GM19240 (cell line): Measurements from ENCODE around the gene CHTF18.
"Not testable (repeated sequence)": the region's sequence is repeated elsewhere in the genome, so short reads cannot be mapped to it uniquely, and the experiment has no call there.

Experiments used
- DNase-seq: peaks from one replicate; pipeline ENCODE4 v3.0.0; 2011; ENCODE audit warnings: low spot score; ENCODE audit not compliant: insufficient read length

The CHTF18 gene

DNA sequence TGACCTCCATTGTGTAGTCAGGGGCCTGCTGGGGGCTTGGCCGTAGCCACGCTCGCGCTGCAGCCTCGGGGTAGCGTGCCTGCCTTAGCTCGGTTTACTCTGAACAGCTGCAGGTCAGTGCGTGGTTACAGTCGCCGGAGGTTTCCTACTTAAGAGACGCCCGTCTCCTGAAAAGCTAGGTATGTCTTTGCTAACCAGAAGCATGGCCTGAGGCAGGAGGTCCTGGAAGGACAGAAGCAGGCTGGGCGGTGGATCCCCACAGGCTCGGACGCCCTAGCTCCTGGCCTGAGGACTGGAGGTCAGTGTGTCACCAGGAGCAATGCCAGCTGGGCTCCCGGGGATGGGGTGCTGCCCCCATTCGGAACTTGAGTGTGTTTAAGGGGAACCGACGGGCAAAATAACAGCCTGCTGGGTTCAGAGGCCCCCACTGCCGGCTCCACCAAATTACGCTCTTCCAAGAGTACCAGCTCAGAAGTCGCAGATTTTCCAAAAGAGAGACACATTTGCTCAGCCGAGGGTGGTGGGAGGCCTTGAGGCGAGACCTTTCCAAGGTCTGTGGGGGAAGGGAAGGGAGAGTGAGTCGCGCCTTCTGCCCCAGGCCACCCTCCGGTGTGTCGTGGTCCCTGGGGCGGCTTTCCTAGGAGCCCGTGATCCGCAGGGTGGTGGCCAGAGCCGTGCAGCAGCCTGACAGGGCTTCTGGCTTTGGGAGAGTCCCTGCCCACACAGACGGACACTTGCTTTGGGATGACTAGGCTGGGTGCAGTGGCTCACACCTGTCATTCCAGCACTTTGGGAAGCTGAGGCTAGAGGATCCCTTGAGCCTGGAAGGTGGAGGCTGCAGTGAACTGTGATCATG lies 16.0 kb downstream of the CHTF18 start:
- no peak for DNase-seq

DNA sequence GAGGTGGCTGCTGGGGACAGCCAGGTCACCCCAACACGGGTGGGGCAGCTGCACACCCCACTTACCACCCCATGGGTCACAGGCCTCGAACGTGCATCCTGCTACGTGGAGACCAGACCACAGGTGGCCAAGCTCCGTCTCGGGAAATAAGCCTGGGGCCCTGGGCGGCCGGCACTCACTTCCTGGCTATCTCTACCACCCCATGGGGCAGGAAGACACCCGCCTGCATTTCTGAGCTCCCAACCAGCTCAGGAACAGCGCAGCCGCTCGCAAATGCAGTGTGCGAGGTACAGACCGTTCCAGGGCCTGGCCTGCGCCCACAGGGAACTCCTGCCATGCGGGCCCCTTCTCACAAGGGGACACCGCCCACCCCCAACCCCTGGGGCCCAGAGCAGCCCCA lies 17.1 kb downstream of the CHTF18 start:
- no peak for DNase-seq

DNA sequence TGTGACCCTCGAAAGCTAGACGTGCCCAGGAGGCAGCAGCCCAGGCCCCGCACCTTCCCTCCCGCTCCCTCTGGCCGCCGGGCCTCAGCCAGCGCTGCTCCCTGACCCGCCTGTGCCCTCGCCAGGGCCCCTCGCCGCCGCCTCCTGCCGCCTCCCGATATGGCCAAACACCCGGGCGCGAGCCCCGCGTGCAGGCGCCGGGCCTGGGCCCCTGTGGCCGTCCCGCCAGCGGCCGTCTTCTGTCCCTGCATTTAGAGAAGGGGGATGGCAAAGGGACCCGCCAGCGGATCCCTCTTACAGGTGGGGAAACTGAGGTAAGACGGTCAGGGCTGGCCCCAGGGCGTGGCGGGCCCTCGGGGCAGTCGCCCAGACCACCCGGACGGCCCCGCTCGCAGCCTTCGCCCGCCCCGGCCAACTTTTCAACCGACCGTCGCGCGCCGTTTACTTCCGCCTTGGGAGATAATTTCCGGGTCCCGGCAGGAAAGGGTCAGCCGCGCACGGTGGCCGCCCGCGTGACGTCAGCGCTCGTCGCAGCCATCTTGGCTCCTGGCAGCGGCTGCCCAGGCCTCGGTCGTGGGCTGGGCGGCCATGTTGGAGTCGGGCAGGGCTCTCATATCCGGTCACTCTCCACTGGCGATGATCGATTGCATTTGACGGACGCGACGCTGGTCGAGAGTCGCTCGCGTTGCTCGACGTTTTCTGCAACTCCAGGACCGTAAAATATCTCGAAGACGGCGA lies 19.1 kb downstream of the CHTF18 start:
- peak; percentile 96 for DNase-seq

DNA sequence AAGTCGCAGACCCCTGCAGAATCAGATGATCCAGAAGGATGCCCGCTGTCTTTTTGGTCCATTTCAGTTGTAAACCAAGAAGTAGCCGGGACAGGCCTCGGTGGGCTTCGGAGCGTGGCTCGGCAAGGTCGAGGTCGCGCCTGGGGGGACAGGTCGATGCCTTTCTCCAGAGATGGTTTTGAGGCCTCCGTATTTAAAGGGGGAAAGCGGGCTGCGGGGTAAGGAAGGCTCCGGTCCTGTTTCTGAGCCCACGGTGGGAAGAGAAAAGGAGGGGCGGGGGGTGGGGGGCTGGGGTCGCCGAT lies 19.6 kb downstream of the CHTF18 start:
- no peak for DNase-seq

DNA sequence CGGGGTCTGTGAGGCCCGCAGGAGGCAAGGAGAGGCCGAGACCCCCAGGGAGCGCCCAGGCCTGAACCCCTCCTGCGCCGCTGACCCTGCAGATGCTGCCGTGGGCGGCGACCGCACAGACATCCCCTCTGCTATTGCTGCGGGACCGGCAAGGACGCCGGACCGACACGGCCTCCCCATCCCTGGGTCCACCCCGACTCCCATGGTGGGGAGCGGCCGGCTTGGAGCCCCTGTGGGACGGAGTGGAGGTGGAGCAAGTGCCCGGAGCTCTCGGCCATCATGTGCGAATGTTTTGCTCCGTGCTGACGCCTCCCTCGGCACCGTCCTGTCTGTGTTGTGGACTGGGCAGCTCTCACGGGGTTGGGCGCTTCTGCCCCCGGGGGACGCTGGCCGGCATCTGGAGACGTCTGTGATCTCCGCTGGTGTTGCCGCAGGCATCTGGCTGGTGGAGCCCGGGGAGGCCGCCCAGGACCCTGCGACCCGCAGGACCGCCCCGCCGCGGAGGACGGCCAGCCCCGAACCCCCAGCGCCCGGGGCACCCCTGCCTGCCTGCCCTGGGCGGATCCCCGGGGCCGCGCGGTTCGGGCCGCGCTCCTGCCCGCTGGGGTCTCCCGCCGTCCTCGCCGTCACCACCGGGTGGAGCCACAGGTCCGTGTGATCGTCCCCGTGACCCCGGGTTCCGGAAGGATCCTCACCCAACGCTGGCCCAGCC lies 24.9 kb downstream of the CHTF18 start:
- DNase-seq, result no peak

DNA sequence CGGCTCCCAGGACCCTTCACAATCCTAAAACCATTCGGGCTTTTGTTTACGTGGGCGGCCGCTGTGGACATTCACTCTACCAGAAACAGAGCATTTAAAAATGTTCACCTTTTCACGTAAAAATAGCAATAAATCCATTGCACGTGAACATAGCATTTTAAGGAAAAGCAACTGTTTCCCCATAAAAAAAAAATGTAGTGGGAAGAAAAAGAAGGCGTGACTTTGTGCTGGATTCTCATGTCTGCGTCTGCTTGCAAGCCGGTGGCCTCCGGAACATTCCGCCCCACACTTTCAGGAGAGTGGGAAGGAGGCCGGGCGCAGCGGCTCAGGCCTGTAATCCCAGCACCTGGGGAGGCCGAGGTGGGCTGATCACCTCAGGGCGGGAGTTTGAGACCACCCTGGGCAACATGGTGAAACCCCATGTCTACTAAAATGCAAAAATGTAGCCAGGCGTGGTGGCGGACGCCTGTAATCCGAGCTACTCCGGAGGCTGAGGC lies 25.5 kb downstream of the CHTF18 start:
- no peak for DNase-seq

DNA sequence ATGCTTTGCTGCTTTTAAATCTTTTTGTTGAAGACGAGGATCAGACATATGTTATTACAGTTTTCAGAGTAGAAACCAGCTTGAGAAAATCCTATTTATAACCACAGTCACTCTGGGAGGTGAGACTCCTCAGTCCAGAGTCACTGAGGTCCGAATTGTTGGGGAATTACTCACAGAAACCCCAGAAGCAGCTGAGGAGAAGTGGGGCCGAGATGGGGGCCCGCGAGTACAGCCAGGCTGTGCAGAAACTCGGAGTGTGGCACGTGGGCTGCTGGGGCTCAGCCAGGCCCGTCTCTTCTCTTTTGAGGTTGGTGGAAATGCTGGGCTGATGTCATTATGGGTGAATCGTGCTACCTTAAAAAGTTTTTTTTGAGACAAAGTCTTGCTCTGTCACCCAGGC lies 26.6 kb downstream of the CHTF18 start:
- no peak for DNase-seq

DNA sequence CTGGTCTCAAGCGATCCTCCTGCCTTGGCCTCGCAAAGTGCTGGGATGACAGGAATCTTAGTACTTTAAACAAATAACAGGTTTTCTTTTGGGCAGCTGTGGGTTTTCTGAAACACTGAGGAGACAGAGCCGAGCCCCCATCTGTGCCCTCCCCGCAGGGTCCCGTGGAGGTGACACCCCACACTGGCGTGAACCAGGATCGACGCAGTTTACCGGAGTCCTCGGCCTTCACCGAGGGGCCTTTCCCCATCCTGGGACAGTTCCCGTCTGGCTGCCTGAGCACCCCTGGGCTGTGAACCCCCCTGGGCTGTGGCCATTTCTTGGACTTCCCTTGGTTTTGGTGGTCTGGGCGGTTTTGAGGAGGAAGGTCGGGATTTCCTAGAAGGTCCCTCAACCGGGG lies 27.4 kb downstream of the CHTF18 start:
- DNase-seq, result no peak

DNA sequence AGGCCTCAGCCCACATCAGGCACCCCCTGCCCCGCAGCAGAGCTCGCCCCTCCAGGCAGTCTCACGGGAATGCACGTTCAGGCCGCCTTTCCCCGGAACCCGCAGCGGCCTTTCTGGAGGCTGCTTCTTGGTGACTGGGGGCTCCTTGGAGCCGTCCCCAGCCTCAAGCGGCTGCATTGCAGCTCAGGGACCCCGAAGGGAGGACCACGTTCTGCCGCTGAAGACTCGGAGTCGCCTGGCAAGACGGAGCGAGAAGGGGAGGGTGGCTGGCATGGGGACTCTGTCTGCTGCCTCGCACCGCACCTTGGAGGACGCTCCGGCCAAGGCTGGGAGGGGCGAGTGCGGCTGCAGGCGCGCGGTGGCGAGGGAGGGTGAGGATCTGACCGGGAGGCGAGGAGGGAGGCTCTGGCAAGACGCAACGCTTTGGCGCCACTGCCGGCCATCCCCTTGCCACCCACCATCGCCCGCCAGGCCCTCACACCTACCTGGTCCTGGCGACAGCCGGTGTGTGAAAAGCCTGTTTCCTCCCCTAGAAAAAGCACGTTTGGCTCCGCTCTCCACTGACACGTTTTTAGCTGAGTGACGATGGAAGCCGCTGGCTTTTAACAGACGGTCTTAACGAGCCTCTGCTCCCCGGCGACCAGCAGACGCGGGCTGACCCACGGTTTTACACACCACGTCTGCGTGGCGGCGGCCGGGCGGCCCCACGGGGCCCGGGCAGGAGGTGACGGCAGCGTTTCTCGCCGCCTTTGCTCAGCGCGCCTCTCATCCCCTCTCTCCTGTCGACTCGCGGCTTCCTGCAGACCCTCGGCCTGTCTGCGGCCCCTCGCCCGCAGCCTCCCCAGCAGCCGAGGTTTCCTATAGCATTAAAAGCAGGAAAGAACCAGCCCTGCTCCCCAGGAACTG lies 28.8 kb downstream of the CHTF18 start:
- DNase-seq, result no peak

DNA sequence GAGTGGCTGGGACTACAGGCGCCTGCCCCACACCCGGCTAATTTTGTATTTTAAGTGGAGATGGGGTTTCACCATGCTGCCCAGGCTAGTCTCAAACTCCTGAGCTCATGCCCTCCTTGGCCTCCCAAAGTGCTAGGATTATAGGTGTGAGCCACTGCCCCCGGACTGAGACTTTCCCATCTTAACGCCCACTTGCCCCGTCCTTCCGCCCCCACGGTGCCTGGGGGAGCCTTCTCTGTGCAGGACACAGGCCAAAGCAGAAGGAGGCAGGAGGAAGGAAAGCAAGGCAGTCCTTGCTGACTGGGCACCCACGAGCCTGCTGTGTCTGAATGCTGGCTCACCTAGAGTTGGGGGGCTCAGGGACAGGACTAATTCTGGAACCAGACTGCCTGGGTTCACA lies 29.7 kb downstream of the CHTF18 start:
- DNase-seq, result no peak

DNA sequence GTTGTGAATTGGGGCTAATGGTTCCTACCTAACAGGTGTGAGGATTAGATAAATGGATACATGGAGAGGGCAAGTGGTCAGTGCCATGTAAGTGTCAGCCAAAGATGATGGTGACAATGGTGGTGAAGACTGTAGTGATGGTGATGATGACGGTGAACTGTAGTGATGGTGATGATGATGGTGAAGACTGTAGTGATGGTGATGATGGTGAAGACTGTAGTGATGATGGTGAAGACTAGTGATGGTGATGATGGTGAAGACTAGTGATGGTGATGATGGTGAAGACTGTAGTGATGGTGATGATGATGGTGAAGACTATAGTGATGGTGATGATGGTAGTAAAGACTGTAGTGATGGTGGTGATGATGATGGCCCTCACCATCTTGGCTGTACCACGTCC lies 30.2 kb downstream of the CHTF18 start:
- no peak for DNase-seq

DNA sequence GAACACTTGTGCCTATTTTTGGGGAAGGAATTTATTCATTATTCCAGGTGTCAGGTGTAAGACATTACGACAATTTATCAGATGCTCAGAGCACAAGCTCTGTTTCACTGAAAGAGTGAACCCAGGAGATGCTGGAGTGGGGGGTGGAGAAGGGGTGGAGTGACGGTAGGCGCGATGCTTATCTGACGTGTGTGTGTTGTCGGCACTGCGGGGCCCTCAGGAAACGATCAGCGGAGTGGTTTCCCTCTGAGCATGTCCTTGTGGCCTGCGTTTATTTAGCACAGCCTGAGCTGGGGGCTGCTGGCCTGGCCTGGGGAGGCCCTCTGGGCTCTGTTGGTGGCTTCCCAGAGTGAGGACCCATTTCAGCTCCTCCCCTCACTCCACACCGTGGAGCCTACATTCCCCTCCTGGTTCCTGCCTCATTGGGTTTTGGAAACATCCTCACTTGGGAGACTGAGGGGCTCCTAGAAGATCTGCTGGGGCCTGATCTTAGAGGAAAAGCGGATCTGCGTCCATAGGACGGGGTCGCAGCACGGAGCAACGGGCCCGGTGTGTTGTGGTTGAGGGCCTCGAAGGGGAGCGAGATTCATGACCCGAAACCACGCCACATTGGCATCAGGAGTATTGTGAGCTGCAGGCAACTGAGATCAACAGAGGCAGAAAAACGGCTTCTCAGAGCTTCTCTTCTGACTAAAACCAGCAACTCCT lies 31.1 kb downstream of the CHTF18 start:
- DNase-seq, result no peak

DNA sequence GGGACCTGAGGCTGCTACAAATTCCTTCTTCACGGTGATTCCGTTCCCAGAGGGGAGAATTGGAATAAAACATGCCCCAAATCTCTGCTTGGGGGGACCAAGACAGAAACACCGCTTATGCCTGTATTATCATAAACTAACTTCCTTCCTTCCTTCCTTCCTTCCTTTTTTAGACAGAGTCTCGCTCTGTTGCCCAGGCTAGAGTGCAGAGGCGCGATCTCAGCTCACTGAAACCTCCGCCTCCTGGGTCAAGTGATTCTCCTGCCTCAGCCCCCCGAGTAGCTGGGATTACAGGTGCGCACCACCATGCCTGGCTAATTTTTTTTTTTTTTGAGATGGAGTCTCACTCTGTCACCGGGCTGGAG lies 31.6 kb downstream of the CHTF18 start:
- not testable (repeated sequence) for DNase-seq

DNA sequence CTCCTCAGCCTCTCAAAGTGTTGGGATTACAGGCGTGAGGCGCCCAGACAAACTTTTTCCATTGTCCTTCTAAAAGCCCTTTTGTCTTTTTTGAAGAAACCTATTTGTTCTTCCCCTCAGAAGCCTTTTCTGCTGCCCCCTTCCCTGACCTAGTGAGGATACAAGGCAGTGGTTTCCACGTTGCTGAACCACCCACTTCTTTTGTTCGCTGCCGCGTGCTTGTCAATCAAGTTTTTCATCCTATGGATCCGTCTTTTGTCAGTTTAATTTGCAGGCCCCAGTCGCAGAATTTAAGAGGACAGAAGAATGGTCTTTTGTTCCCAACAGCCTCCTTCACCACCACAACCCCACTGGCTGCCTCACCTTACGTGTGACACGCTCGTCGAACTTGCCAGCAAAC lies 32.3 kb downstream of the CHTF18 start:
- DNase-seq, result no peak

DNA sequence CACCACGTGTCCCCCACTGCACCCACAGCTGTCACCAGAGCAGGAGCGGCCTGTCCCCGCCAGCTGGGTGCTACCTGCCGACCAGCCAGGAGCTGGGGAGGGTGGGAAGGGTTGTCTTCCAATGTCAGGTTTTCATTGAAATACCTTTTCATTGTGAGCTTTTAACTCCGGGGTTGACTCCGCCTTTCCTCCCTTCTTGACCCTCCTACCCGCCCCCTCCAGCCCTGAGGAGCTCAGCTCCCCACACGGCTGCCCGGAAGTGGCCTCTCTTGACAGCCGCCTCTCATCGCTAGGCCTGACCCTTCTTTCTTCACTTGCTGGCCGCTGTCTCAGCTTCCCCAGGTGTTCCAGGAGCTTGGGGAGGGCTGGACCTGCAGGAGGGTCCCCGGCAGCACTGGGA lies 33.3 kb downstream of the CHTF18 start:
- no peak for DNase-seq

DNA sequence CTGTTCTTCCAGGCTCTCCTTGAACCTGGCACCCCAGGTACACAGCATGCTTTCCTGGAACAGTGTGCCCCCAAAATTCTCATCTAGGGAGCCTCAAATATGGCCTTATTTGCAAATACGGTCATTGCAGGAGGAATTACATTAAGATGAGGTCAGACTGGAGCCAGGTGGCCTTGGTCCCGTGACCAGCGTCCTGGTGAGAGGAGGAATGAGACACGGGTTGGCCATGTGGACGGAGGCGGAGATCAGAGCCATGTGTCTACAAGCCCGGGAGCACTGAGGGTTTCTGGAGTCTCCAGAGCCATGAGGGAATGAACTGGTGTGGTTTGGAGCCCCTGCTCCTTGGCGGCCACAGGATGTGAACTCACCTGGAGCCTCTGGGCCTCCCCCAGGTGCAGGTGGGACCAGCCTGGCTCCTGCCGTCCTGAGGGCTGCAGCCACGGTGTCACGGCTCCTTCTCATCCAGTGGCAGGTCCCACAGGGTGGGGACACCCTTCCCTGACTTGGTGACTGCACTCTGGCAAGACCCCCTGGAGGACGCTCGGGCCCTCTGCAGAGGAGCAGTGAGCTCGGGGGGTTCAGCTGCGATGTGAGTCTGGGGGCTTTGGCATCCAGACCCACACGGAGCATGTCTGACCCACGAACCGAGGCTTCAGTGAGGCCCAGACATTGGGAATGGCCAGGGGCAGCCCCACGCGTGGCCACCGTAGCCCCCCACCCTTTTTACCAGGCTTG lies 33.9 kb downstream of the CHTF18 start:
- DNase-seq, result no peak

DNA sequence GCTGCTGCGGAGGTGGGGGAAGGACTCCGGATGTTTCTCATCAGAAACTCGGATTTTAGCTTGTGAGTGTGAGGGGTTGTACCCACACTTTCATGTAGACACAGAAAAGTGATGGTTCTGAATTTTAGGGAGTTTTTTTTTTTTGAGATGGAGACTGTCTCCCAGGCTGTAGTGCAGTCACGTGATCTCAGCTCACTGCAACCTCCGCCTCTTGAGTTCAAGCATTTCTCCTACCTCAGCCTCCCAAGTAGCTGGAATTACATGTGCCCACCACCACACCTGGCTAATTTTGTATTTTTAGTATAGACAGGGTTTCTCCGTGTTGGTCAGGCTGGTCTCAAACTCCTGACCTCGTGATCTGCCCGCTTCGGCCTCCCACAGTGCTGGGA lies 34.5 kb downstream of the CHTF18 start:
- DNase-seq, result no peak

DNA sequence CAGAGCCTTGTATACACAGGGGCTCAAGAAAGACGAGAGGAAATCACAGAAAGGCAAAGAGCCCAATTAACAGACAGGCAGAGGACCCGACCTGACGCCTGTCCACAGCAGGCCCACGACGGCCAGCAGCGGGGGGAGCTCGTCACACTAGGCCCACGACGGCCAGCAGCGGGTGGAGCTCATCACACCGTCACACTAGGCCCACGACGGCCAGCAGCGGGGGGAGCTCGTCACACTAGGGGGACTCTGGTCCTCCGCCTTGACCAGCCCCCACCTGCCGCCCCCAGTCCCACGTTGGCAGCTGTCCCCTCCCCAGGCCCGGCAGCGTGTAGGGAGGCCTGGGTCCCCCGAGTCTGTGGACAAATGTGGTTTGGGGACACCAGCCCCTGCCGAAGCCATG lies 35.8 kb downstream of the CHTF18 start:
- no peak for DNase-seq

DNA sequence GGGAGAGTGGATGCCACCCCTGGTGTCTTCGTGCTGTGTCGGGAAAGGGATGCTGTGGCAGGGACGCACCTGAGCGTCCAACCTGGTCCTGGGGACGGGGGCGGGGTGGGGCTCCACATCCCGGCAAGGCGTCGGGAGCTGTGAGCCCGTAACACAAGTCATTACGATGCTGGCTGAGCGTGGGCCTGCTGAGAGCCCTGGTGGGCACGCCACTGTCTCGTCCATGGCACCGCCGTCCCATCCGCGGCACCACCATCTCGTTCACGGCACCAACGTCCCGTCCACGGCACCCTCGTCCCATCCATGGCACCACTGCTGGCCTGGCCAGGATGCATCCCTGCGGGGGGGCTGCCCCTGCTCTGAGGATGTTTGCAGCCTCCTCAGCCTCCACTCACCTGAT lies 36.2 kb downstream of the CHTF18 start:
- DNase-seq, result no peak
